D721Med (cell line): Measurements from ENCODE around the gene SLC66A3.

ENCODE experiments used
- DNase-seq: peaks from one replicate; pipeline ENCODE4 v3.0.0; 2011; ENCODE audit warnings: low spot score; ENCODE audit not compliant: insufficient read length
- FAIRE-seq: peaks from 2 replicates; lab custom pipeline; 2011; peaks lifted over from hg19 to GRCh38; lab: Jason Lieb, UNC
- CTCF ChIP-seq: IDR thresholded peaks from 2 replicates; pipeline ENCODE4 v1.5.1; 2012; ENCODE audit warnings: mild to moderate bottlenecking, control low read depth; ENCODE audit not compliant: insufficient read depth; ENCODE audit errors: missing control alignments

SLC66A3 gene

GRCh38 chr2:11129598-11130449, 25.4 kb upstream of the SLC66A3 start:
- no peak for TF ChIP-seq CTCF
- FAIRE-seq (no peak), DNase-seq (peak; percentile 68)

GRCh38 chr2:11131166-11131920, 23.9 kb upstream of the SLC66A3 start:
- no peak for DNase-seq
- no peak for TF ChIP-seq CTCF
- FAIRE-seq: no peak

GRCh38 chr2:11132036-11132671, 23.1 kb upstream of the SLC66A3 start:
- TF ChIP-seq CTCF: no peak
- DNase-seq: no peak
- no peak for FAIRE-seq

GRCh38 chr2:11133238-11133935, 21.9 kb upstream of the SLC66A3 start:
- TF ChIP-seq CTCF: no peak
- FAIRE-seq (no peak), DNase-seq (peak; percentile 64)

- no peak for TF ChIP-seq CTCF
- no peak for DNase-seq
- no peak for FAIRE-seq
These were observed 21.3 kb upstream of the SLC66A3 start for GRCh38 chr2:11133936-11134320.

GRCh38 chr2:11134349-11134748, 20.9 kb upstream of the SLC66A3 start:
- no peak for FAIRE-seq
- no peak for DNase-seq
- TF ChIP-seq CTCF: no peak
